K562 (cell line): ENCODE measurements around the gene MUCL1. TPM values are rescaled to one million over a fixed set of nuclear protein-coding genes. Genes with fewer than 3 reads are reported as not detected.

Source experiments
- ATAC-seq: fragments of 200-7000 bp; cut with Tn5 transposase; 3 replicates; pipeline ENCODE4 v1.9.1; 2020; ENCODE audit warnings: moderate library complexity
- BruUV-seq: library from RNA; stranded (reverse); fragments of 400-500 nt; replicated peaks from 2 replicates; lab custom pipeline; 2021; lab: Mats Ljungman, UMichigan
- CTCF ChIA-PET: fragments of 300-600 bp; formaldehyde crosslinking; extraction: SDS; loops from one replicate; lab custom pipeline; 2021; ENCODE audit warnings: low intra/inter-chr PET ratio; lab: Yijun Ruan, JAX
- POLR2A ChIA-PET: fragments of 300-600, 350-650 bp; sonication (Branson Sonifier 250); formaldehyde crosslinking; extraction: SDS; loops from one replicate; lab custom pipeline; 2021; ENCODE audit warnings: antibody characterized with exemption, inconsistent platforms; lab: Yijun Ruan, JAX
- DNase-seq, 4 experiments: peaks; one replicate each; pipeline versions ENCODE4 v3.0.0 to v3.0.0-alpha.2; 2011 to 2018; ENCODE audit warnings: low spot score in 3 of 4, mixed read lengths in 3 of 4; ENCODE audit errors: extremely low read depth in 1 of 4
- FAIRE-seq: peaks from 2 replicates; lab custom pipeline; 2011; peaks lifted over from hg19 to GRCh38; lab: Jason Lieb, UNC
- H2AFZ ChIP-seq: 2 replicates; pipeline ENCODE4 v1.6.0; 2011; ENCODE audit warnings: low read depth, low read length, control low read depth, inconsistent platforms
- H3K27ac ChIP-seq: fragments of 200-600 bp; 3 replicates; pipeline ENCODE4 v1.8.0; 2011; ENCODE audit warnings: low read depth, mild to moderate bottlenecking, control low read depth, inconsistent platforms, low read length, moderate library complexity, mixed read lengths; ENCODE audit errors: extremely low read depth
- H3K27me3 ChIP-seq, 2 experiments: fragments of 300-600 bp in 1 of 2; 2 replicates in 1 of 2; 3 replicates in 1 of 2; pipeline versions ENCODE4 v1.6.0 to v1.8.0; 2011; ENCODE audit warnings: inconsistent platforms in 2 of 2, low read length in 2 of 2, mild to moderate bottlenecking in 1 of 2, mixed read lengths in 1 of 2, moderate library complexity in 1 of 2; ENCODE audit not compliant: control insufficient read depth in 2 of 2, insufficient read depth in 2 of 2
- H3K36me3 ChIP-seq: fragments of 300-600 bp; 3 replicates; pipeline ENCODE4 v1.8.0; 2011; ENCODE audit warnings: mild to moderate bottlenecking, low read length, inconsistent platforms; ENCODE audit not compliant: control insufficient read depth, insufficient read depth
- H3K4me1 ChIP-seq, 2 experiments: fragments of 200-600 bp in 1 of 2; replicated peaks in 1 of 2; 2 replicates in 1 of 2; 3 replicates in 1 of 2; pipeline versions ENCODE4 v1.5.1 to v1.8.0; 2011; ENCODE audit warnings: inconsistent platforms in 2 of 2, low read length in 2 of 2, mild to moderate bottlenecking in 1 of 2, mixed read lengths in 1 of 2, moderate library complexity in 1 of 2; ENCODE audit not compliant: control insufficient read depth in 2 of 2, insufficient read depth in 2 of 2
- H3K4me2 ChIP-seq: 2 replicates; pipeline ENCODE4 v1.6.1; 2011; ENCODE audit warnings: low read length, control low read depth, inconsistent platforms, mixed read lengths; ENCODE audit not compliant: insufficient read depth
- H3K4me3 ChIP-seq: fragments of 200-600 bp; sonication (generic), shearing (Covaris generic); 2 replicates; pipeline ENCODE4 v1.5.1; 2016; ENCODE audit warnings: control low read depth, inconsistent platforms
- H3K79me2 ChIP-seq: fragments of 200-600 bp; 3 replicates; pipeline ENCODE4 v1.8.0; 2011; ENCODE audit warnings: low read length, inconsistent platforms; ENCODE audit not compliant: control insufficient read depth, insufficient read depth
- H3K9ac ChIP-seq, 2 experiments: 2 replicates each; pipeline versions ENCODE4 v1.6.0 to v1.6.1; 2011; ENCODE audit warnings: low read depth in 2 of 2, low read length in 2 of 2, control low read depth in 1 of 2, inconsistent platforms in 1 of 2, mild to moderate bottlenecking in 1 of 2, mixed read lengths in 1 of 2; ENCODE audit not compliant: insufficient read depth in 1 of 2
- H3K9me1 ChIP-seq: one replicate; pipeline ENCODE4 v1.6.0; 2011; ENCODE audit warnings: inconsistent platforms, mild to moderate bottlenecking, low read length, moderate library complexity; ENCODE audit not compliant: control insufficient read depth, insufficient read depth
- H3K9me3 ChIP-seq: replicated peaks from 2 replicates; pipeline ENCODE4 v1.5.1; 2011; ENCODE audit warnings: low read depth, low read length, inconsistent platforms; ENCODE audit not compliant: control insufficient read depth, insufficient read depth
- H4K20me1 ChIP-seq: replicated peaks from 2 replicates; pipeline ENCODE4 v1.6.1; 2011; ENCODE audit warnings: low read length, inconsistent platforms, mixed read lengths; ENCODE audit not compliant: control insufficient read depth, insufficient read depth
- DNMT1 ChIP-seq: fragments of 450-650 bp; IDR thresholded peaks from 2 replicates; pipeline ENCODE4 v1.6.1; 2016; ENCODE audit warnings: antibody characterized with exemption, mild to moderate bottlenecking
- HNRNPLL ChIP-seq: fragments of 200-400 bp; formaldehyde crosslinking; IDR thresholded peaks from 2 replicates; pipeline ENCODE4 v1.6.1; 2017; ENCODE audit warnings: low read length, low read depth, mild to moderate bottlenecking; ENCODE audit not compliant: poor library complexity, severe bottlenecking
- HNRNPUL1 ChIP-seq: fragments of 200-400 bp; formaldehyde crosslinking; IDR thresholded peaks from 2 replicates; pipeline ENCODE4 v1.6.1; 2017; ENCODE audit warnings: low read length
- NFE2L1 ChIP-seq: fragments of 450-650 bp; IDR thresholded peaks from 2 replicates; pipeline ENCODE4 v1.6.1; 2016; ENCODE audit warnings: missing genetic modification characterization, low read depth, mild to moderate bottlenecking, missing compliant biosample characterization, moderate library complexity, borderline replicate concordance
- RFX7 ChIP-seq: fragments of 250-450 bp; sonication (Bioruptor Pico); IDR thresholded peaks from 2 replicates; pipeline ENCODE4 v1.5.1; 2021; ENCODE audit warnings: mild to moderate bottlenecking
- TCF3 ChIP-seq: sonication (generic); formaldehyde crosslinking; IDR thresholded peaks from 2 replicates; pipeline ENCODE4 v1.4.0; 2020; ENCODE audit warnings: mild to moderate bottlenecking, missing genetic modification reagents
- XRCC3 ChIP-seq: fragments of 450-650 bp; IDR thresholded peaks from 2 replicates; pipeline ENCODE4 v1.6.1; 2017; ENCODE audit warnings: mild to moderate bottlenecking, moderate library complexity
- ZNF57 ChIP-seq: fragments of 450-650 bp; formaldehyde crosslinking; IDR thresholded peaks from 2 replicates; pipeline ENCODE4 v1.4.0; 2020; ENCODE audit warnings: mild to moderate bottlenecking, moderate library complexity
- in situ Hi-C: fragments of 300-500 bp; cut with MboI; formaldehyde crosslinking; loops from 4 replicates; pipeline ENCODE4 v1.15.0; 2018; ENCODE audit warnings: inconsistent platforms, mixed read lengths
- intact Hi-C: fragments of 100-400 bp; cut with micrococcal nuclease; formaldehyde crosslinking; loops from 2 replicates; pipeline ENCODE4 v1.14.2; 2022
- polyA plus RNA-seq, 8 experiments: library from polyadenylated mRNA; depleted of rRNA in 4 of 8; stranded (reverse) in 5 of 8; unstranded in 3 of 8; fragments of >200 nt; fragmentation: Nextera tagmentation in 2 of 8; fragmentation: Illumina TruSeq in 1 of 8; extraction: Ambion mirVana in 2 of 8; extraction: Trizol in 1 of 8; gene quantifications; 2 replicates each; pipeline versions ENCODE4 v1.2.1 to v1.2.3, GENCODE V29; 2011 to 2014; ENCODE audit warnings: inconsistent platforms in 1 of 8, missing spikeins in 1 of 8
- total RNA-seq, 7 experiments: library from RNA; depleted of rRNA in 6 of 7; stranded (reverse); fragments of >200 nt in 6 of 7; fragmentation: Illumina TruSeq in 2 of 7; extraction: Trizol in 2 of 7; gene quantifications; 2 replicates each; pipeline versions ENCODE4 v1.2.1 to v1.2.3, GENCODE V29; 2011 to 2021; ENCODE audit warnings: low replicate concordance in 1 of 7
- TF ChIP-seq, protein P1 (sequence below): fragments of 450-650 bp; IDR thresholded peaks from 2 replicates; pipeline ENCODE4 v1.6.1; 2017; ENCODE audit warnings: mild to moderate bottlenecking, moderate library complexity
- TF ChIP-seq, protein P2 (sequence below): IDR thresholded peaks from 2 replicates; pipeline ENCODE4 v1.6.1; 2016; ENCODE audit warnings: missing genetic modification characterization, missing compliant biosample characterization
- TF ChIP-seq, protein P3 (sequence below): fragments of 450-650 bp; formaldehyde crosslinking; IDR thresholded peaks from 2 replicates; pipeline ENCODE4 v1.4.0; 2020; ENCODE audit warnings: mild to moderate bottlenecking, moderate library complexity
- TF ChIP-seq, protein P4 (sequence below): fragments of 250-450 bp; sonication (Bioruptor Pico); IDR thresholded peaks from 2 replicates; pipeline ENCODE4 v1.4.0; 2020; ENCODE audit warnings: mild to moderate bottlenecking

Gene MUCL1
- total and polyA plus RNA-seq, 9 of the 15 experiments (the other 6 are each of a cell fraction or from before 2014, with no cell fraction given), result not detected

DNA sequence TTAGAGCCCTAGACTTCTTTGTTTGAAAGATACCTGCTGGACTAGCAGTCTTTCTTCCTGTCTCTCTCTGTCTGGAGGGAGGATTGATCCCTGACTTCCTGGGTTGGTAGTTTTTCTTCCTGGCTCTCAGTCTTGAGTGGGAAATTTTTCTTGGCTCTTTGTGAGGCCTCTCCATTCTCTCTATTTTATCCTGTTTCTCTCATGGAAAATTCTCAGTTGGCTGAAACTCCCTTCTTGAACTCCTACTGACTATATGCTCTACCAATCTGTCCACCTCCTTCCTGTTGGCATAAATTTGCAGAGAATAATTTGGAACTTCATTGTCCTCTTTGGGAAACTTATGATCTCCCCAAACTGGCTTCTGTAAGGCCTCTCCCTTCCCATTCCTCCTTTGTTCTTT, 24.1 kb upstream of the MUCL1 start:
- DNase-seq (no peak), FAIRE-seq (no peak), ATAC-seq (no peak)
- intact Hi-C loops, result no loop called here
- no peaks in the 10 kb centered on the region for H3K27me3 ChIP-seq
- no TSS peak for BruUV-seq
- TF ChIP-seq, protein P1, sequence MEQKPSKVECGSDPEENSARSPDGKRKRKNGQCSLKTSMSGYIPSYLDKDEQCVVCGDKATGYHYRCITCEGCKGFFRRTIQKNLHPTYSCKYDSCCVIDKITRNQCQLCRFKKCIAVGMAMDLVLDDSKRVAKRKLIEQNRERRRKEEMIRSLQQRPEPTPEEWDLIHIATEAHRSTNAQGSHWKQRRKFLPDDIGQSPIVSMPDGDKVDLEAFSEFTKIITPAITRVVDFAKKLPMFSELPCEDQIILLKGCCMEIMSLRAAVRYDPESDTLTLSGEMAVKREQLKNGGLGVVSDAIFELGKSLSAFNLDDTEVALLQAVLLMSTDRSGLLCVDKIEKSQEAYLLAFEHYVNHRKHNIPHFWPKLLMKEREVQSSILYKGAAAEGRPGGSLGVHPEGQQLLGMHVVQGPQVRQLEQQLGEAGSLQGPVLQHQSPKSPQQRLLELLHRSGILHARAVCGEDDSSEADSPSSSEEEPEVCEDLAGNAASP, result no peak
- TF ChIP-seq RFX7 (CRISPR knock-in tag) (no peak), HNRNPUL1 (no peak), ZNF57 (no peak), TCF3 (CRISPR knock-in tag) (no peak), HNRNPLL (no peak), NFE2L1 (no peak), DNMT1 (no peak), XRCC3 (no peak)
- TF ChIP-seq, protein P2, sequence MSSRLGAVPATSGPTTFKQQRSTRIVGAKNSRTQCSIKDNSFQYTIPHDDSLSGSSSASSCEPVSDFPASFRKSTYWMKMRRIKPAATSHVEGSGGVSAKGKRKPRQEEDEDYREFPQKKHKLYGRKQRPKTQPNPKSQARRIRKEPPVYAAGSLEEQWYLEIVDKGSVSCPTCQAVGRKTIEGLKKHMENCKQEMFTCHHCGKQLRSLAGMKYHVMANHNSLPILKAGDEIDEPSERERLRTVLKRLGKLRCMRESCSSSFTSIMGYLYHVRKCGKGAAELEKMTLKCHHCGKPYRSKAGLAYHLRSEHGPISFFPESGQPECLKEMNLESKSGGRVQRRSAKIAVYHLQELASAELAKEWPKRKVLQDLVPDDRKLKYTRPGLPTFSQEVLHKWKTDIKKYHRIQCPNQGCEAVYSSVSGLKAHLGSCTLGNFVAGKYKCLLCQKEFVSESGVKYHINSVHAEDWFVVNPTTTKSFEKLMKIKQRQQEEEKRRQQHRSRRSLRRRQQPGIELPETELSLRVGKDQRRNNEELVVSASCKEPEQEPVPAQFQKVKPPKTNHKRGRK (tag), result no peak
- TF ChIP-seq, protein P3, sequence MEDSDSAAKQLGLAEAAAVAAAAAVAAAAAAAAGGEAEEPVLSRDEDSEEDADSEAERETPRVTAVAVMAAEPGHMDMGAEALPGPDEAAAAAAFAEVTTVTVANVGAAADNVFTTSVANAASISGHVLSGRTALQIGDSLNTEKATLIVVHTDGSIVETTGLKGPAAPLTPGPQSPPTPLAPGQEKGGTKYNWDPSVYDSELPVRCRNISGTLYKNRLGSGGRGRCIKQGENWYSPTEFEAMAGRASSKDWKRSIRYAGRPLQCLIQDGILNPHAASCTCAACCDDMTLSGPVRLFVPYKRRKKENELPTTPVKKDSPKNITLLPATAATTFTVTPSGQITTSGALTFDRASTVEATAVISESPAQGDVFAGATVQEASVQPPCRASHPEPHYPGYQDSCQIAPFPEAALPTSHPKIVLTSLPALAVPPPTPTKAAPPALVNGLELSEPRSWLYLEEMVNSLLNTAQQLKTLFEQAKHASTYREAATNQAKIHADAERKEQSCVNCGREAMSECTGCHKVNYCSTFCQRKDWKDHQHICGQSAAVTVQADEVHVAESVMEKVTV, result no peak
- TF ChIP-seq, protein P4, sequence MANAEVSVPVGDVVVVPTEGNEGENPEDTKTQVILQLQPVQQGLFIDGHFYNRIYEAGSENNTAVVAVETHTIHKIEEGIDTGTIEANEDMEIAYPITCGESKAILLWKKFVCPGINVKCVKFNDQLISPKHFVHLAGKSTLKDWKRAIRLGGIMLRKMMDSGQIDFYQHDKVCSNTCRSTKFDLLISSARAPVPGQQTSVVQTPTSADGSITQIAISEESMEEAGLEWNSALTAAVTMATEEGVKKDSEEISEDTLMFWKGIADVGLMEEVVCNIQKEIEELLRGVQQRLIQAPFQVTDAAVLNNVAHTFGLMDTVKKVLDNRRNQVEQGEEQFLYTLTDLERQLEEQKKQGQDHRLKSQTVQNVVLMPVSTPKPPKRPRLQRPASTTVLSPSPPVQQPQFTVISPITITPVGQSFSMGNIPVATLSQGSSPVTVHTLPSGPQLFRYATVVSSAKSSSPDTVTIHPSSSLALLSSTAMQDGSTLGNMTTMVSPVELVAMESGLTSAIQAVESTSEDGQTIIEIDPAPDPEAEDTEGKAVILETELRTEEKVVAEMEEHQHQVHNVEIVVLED (CRISPR knock-in tag), result no peak
- H2AFZ ChIP-seq, result no peak overlapping the region
- ChIA-PET CTCF (no interaction called here), POLR2A (no interaction called here)
- H3K4me1 ChIP-seq, result no peaks in the 10 kb centered on the region
- H3K36me3 ChIP-seq, result no peaks in the 10 kb centered on the region
- no peaks in the 10 kb centered on the region for H3K9me1 ChIP-seq
- no peak overlapping the region for H3K4me2 ChIP-seq
- no peak overlapping the region for H3K9ac ChIP-seq
- H3K79me2 ChIP-seq, result no peaks in the 10 kb centered on the region
- no peak overlapping the region for H3K4me3 ChIP-seq
- in situ Hi-C loops, result no loop called here
- no peaks in the 10 kb centered on the region for H3K9me3 ChIP-seq
- H3K27ac ChIP-seq, result no peak overlapping the region
- no peaks in the 10 kb centered on the region for H4K20me1 ChIP-seq
